Endothelial cell of umbilical vein (primary cell): ENCODE measurements around the gene KIF22. TPM values are rescaled to one million over a fixed set of nuclear protein-coding genes. Genes with fewer than 3 reads are reported as not detected.

Experiments used
- BruUV-seq: library from RNA; stranded (reverse); fragments of 400-500 nt; replicated peaks from 2 replicates; lab custom pipeline; 2021; lab: Mats Ljungman, UMichigan
- CTCF ChIA-PET: fragments of 300-600, 350-600 bp; sonication (Branson Sonifier 250); formaldehyde crosslinking; loops from one replicate; lab custom pipeline; 2021; ENCODE audit warnings: antibody characterized with exemption, inconsistent platforms; lab: Charles Lee
- POLR2A ChIA-PET: fragments of 300-600, 350-600 bp; sonication (Branson Sonifier 250); formaldehyde crosslinking; loops from one replicate; lab custom pipeline; 2021; ENCODE audit warnings: antibody characterized with exemption, inconsistent platforms; lab: Charles Lee
- DNase-seq: peaks from one replicate; pipeline ENCODE4 v3.0.0-alpha.2; 2011; ENCODE audit warnings: low read depth, low spot score
- FAIRE-seq: peaks from 2 replicates; lab custom pipeline; 2011; peaks lifted over from hg19 to GRCh38; lab: Jason Lieb, UNC
- H2AFZ ChIP-seq: 2 replicates; pipeline ENCODE4 v1.6.0; 2012; ENCODE audit warnings: low read depth, low read length, control low read depth, inconsistent platforms
- H3K27ac ChIP-seq: 2 replicates; pipeline ENCODE4 v1.5.1; 2011; ENCODE audit warnings: low read depth, mild to moderate bottlenecking, control low read depth, low read length, moderate library complexity; ENCODE audit not compliant: insufficient read depth
- H3K27me3 ChIP-seq, 2 experiments: 2 replicates each; pipeline versions ENCODE4 v1.6.0 to v1.6.1; 2011; ENCODE audit warnings: low read length in 2 of 2, mixed read lengths in 1 of 2; ENCODE audit not compliant: control insufficient read depth in 2 of 2, insufficient read depth in 2 of 2
- H3K36me3 ChIP-seq, 2 experiments: 2 replicates in 1 of 2; 3 replicates in 1 of 2; pipeline ENCODE4 v1.5.1; 2011; ENCODE audit warnings: low read length in 2 of 2, mild to moderate bottlenecking in 1 of 2, moderate library complexity in 1 of 2; ENCODE audit not compliant: control insufficient read depth in 2 of 2, insufficient read depth in 2 of 2; ENCODE audit errors: extremely low read depth in 1 of 2
- H3K4me1 ChIP-seq: 3 replicates; pipeline ENCODE4 v1.5.1; 2011; ENCODE audit warnings: mild to moderate bottlenecking, low read length; ENCODE audit not compliant: control insufficient read depth, insufficient read depth; ENCODE audit errors: extremely low read depth
- H3K4me2 ChIP-seq: 2 replicates; pipeline ENCODE4 v1.6.1; 2011; ENCODE audit warnings: low read length, control low read depth, mixed read lengths; ENCODE audit not compliant: insufficient read depth
- H3K4me3 ChIP-seq, 3 experiments: fragments of 200-600 bp in 1 of 3; sonication (generic), shearing (Covaris generic) in 1 of 3; replicated peaks in 1 of 3; 2 replicates each; pipeline ENCODE4 v1.5.1; 2011 to 2016; ENCODE audit warnings: control low read depth in 3 of 3, low read length in 3 of 3, mild to moderate bottlenecking in 2 of 3, inconsistent platforms in 1 of 3, low read depth in 1 of 3, moderate library complexity in 1 of 3; ENCODE audit not compliant: insufficient read depth in 1 of 3
- H3K79me2 ChIP-seq: 2 replicates; pipeline ENCODE4 v1.6.0; 2012; ENCODE audit warnings: low read length, inconsistent platforms; ENCODE audit not compliant: control insufficient read depth, insufficient read depth
- H3K9ac ChIP-seq: replicated peaks from 2 replicates; pipeline ENCODE3; 2011; ENCODE audit warnings: low read length, control low read depth; ENCODE audit not compliant: insufficient read depth; ENCODE audit errors: extremely low read depth
- H3K9me1 ChIP-seq: replicated peaks from 3 replicates; pipeline ENCODE4 v1.6.0; 2011; ENCODE audit warnings: mild to moderate bottlenecking, low read length; ENCODE audit not compliant: control insufficient read depth, insufficient read depth; ENCODE audit errors: extremely low read depth
- H3K9me3 ChIP-seq: replicated peaks from 2 replicates; pipeline ENCODE4 v1.5.1; 2012; ENCODE audit warnings: low read length, inconsistent platforms; ENCODE audit not compliant: control insufficient read depth, insufficient read depth
- H4K20me1 ChIP-seq: replicated peaks from 2 replicates; pipeline ENCODE3; 2011; ENCODE audit warnings: mild to moderate bottlenecking, low read length; ENCODE audit not compliant: control insufficient read depth, insufficient read depth; ENCODE audit errors: extremely low read depth
- CTCF ChIP-seq, 2 donors: IDR thresholded peaks; 1 replicate in 1 of 2; 2 replicates in 1 of 2; pipeline ENCODE4 v1.5.1; 2011; ENCODE audit warnings: low read length in 2 of 2, mild to moderate bottlenecking in 2 of 2, moderate library complexity in 2 of 2, control low read depth in 1 of 2, inconsistent platforms in 1 of 2, low read depth in 1 of 2; ENCODE audit not compliant: insufficient read depth in 1 of 2; ENCODE audit errors: extremely low read depth in 1 of 2
- EZH2 ChIP-seq: IDR thresholded peaks from 2 replicates; pipeline ENCODE4 v1.6.1; 2012; ENCODE audit warnings: borderline replicate concordance, low read depth, mild to moderate bottlenecking, moderate library complexity, low read length, inconsistent platforms; ENCODE audit not compliant: severe bottlenecking
- MAX ChIP-seq: IDR thresholded peaks from 2 replicates; pipeline ENCODE4 v1.6.1; 2011; ENCODE audit not compliant: insufficient read depth, insufficient read length
- MYC ChIP-seq: IDR thresholded peaks from one replicate; pipeline ENCODE4 v1.6.1; 2011; ENCODE audit warnings: mild to moderate bottlenecking, low read depth, low read length
- POLR2A ChIP-seq: IDR thresholded peaks from 2 replicates; pipeline ENCODE4 v1.6.1; 2012; ENCODE audit warnings: low read depth, mild to moderate bottlenecking, control low read depth, low read length
- dilution Hi-C: fragments of 300-500 bp; cut with MboI; formaldehyde crosslinking; loops from one replicate; pipeline ENCODE4 v1.15.0; 2019; ENCODE audit warnings: low sequenced_read_pairs; ENCODE audit not compliant: extremely low pct_ligation_motif_present
- intact Hi-C: fragments of 100-400 bp; cut with micrococcal nuclease; formaldehyde crosslinking; loops from one replicate; pipeline ENCODE4 v1.10.0; 2022
- polyA plus RNA-seq, 4 experiments: library from polyadenylated mRNA; depleted of rRNA in 3 of 4; stranded (reverse) in 3 of 4; unstranded in 1 of 4; fragments of >200 nt; gene quantifications; 2 replicates each; pipeline versions ENCODE4 v1.2.1 to v1.2.3, GENCODE V29; 2011 to 2012; ENCODE audit warnings: missing spikeins in 1 of 4
- total RNA-seq: library from RNA; stranded (reverse); gene quantifications from 2 replicates; pipeline ENCODE4 v1.2.3, GENCODE V29; 2021

KIF22 gene
- total and polyA plus RNA-seq, 2 donors (not counting 3 experiments of a cell fraction or from before 2014, with no cell fraction given): 67.3 to 90.0 TPM

GRCh38 chr16:29842732-29843346, 52.3 kb downstream of the KIF22 start:
- ChIA-PET CTCF (interaction anchor here (0.7 to 1.5 kb wide), 6 partner anchors 17 to 189 kb away, joined by 3 to 7 read pairs (median 3); partner anchors contain the start of genes PAGR1 and TLCD3B), POLR2A (interaction anchor here (1.2 kb wide), 1 partner anchor 18 kb away, joined by 3 read pairs; no protein-coding TSS in a partner anchor)
- no peaks in the 10 kb centered on the region for H3K4me1 ChIP-seq
- FAIRE-seq: peak; percentile 47
- no peak overlapping the region for H3K9ac ChIP-seq
- no peaks in the 10 kb centered on the region for H3K9me3 ChIP-seq
- dilution Hi-C loops: no loop called here
- H3K4me2 ChIP-seq: no peak overlapping the region
- H3K27ac ChIP-seq: no peak overlapping the region
- intact Hi-C loops: no loop called here
- no peaks in the 10 kb centered on the region for H3K9me1 ChIP-seq
- DNase-seq: no peak
- no peaks in the 10 kb centered on the region for H3K27me3 ChIP-seq
- H2AFZ ChIP-seq: no peak overlapping the region
- H3K36me3 ChIP-seq: peaks cover 0 to 21% of the 10 kb centered on the region in 2 experiments
- no TSS peak for BruUV-seq
- no peak for TF ChIP-seq EZH2
- no peak for TF ChIP-seq CTCF (IDR thresholded peaks at IDR 0.05; ENCODE audit: extremely low read depth in 1 of 2, insufficient read depth in 1 of 2, low read depth in 1 of 2, low read length in 2 of 2)
- H4K20me1 ChIP-seq: no peaks in the 10 kb centered on the region
- no peak overlapping the region for H3K4me3 ChIP-seq
- no peaks in the 10 kb centered on the region for H3K79me2 ChIP-seq

GRCh38 chr16:29843931-29844330, 53.4 kb downstream of the KIF22 start:
- no peaks in the 10 kb centered on the region for H3K9me3 ChIP-seq
- no peak overlapping the region for H3K9ac ChIP-seq
- intact Hi-C loops (no loop called here), dilution Hi-C loops (no loop called here)
- no peaks in the 10 kb centered on the region for H3K27me3 ChIP-seq
- no peak overlapping the region for H3K4me2 ChIP-seq
- no peak overlapping the region for H2AFZ ChIP-seq
- POLR2A ChIA-PET: no interaction called here
- no peak overlapping the region for H3K27ac ChIP-seq
- FAIRE-seq: no peak
- no peak for DNase-seq
- no peaks in the 10 kb centered on the region for H3K79me2 ChIP-seq
- H3K36me3 ChIP-seq: peaks cover 0 to 21% of the 10 kb centered on the region in 2 experiments
- CTCF ChIA-PET: interaction anchor here (0.9 to 1.5 kb wide), 2 partner anchors 36 to 77 kb away, joined by 3 to 6 read pairs; no protein-coding TSS in a partner anchor
- no peaks in the 10 kb centered on the region for H3K9me1 ChIP-seq
- no peak for TF ChIP-seq MAX
- no peak for TF ChIP-seq POLR2A
- no peak for TF ChIP-seq MYC
- no peak overlapping the region for H3K4me3 ChIP-seq
- no peaks in the 10 kb centered on the region for H3K4me1 ChIP-seq
- no TSS peak for BruUV-seq
- H4K20me1 ChIP-seq: no peaks in the 10 kb centered on the region
